ENCODE results near the gene PFN1.
A peak's percentile ranks its signal among the peaks of the same experiment; 100 is the strongest.

The PFN1 gene

DNA sequence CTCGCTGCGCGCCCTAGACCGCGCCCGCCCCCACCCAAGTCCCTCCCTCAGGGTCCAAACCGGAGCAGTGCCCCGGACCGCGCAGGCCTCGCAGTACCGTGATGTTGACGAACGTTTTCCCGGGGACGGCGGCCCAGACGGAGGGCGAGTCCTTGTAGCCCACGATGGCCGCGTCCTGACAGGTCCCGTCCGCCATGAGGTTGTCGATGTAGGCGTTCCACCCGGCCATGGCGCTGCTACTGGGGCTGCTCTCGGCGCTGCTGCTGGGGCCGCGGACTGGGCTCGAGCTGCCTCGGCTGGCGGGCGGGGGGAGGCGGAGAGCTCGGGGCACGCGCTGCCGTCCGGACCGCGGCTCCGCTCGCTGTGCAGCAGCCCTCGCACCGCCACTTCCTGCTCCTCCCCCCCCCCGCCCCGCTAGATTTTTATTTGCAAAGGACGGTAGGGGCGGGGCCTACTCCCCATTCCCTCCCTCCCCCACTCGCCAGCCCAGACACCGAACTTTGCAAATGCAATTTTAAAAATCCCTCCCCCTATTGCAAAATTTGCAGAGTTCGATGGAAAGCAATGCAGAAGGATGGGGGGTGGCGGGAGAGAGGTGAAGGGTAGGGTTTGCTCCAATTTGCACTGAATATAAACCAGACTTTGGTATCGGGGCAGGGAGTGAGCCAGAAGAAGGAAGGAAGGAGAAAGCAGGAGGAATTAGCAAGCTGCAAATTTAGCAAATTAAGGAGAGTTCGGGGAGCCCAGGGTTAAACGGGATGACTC is at the start of gene PFN1:
Gene PFN1 (minus strand): TSS at position 365 of the 765 bp plus-strand sequence. CDS start 136 bp downstream, at position 229.
- DNase-seq (ENCODE audit: low spot score) = peak; percentile 86

DNA sequence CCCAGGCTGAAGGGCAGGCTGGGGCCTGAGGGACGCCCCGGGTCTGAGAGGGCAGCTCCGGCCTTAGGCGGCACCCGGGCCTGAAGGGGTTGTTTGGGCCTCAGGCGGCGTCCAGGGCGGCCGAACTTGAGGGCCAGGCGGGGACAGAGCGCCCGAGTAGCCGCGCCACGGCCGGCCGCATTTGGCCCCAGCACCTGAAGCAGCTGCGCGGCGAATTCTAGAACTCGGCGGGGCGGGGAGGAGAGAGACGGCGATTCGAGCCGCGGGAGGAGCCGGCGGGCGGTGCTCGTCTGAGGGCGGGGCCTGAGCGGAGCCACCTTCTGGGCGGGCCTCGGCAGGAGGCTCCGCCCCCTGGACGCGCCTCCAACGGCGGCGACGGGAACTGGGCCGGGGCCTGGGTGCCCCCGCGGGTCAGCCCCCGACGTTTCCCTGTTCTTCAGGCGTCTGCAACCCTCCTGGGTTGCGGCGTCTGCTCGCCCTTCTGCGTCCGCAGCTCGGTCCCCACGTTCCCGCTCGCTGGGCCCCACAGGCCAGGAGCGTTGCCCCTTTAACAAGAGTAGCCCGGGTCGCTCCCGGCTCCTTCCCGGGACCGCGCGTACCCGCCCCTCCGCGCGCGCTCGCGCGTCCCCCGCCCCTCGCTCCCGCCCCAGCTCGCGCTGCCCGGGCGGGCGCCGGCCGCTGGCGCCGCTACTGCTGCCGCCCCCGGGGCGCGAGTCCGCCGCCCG is 49.1 kb upstream of the PFN1 start, which contains the start of the genes INCA1 and KIF1C:
Gene INCA1 (minus strand): TSS at position 221 of the 725 bp plus-strand sequence. CDS start 3,085 bp downstream, outside the sequence.
Gene KIF1C (plus strand): TSS at position 649 of the 725 bp plus-strand sequence. CDS start 2,297 bp downstream, outside the sequence.
- peak; percentile 90 for DNase-seq (ENCODE audit: low spot score)

DNA sequence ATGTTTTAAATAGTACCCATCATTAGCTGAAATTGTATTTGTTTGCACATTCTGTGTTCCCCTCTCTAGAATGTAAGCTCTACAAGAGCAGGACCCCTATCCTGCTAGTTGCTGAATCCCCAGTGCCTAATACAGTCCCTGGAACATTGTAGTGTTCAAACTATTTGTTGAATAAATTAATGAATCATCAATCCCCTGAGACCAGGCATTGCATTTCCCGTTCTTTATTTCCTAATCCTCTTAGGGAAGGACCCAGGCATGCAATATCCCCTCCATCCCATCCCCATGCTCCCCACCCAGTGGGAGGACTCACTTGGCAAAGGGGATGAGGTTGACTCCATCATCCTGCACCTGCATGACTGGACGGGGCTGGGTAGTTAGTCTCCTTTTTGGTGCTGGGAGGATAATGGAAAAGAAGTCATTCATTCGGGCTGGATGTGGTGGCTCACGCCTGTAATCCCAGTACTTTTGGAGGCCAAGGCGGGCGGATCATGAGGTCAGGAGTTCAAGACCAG is 45.8 kb upstream of the PFN1 start:
- no peak for DNase-seq (ENCODE audit: low spot score)

DNA sequence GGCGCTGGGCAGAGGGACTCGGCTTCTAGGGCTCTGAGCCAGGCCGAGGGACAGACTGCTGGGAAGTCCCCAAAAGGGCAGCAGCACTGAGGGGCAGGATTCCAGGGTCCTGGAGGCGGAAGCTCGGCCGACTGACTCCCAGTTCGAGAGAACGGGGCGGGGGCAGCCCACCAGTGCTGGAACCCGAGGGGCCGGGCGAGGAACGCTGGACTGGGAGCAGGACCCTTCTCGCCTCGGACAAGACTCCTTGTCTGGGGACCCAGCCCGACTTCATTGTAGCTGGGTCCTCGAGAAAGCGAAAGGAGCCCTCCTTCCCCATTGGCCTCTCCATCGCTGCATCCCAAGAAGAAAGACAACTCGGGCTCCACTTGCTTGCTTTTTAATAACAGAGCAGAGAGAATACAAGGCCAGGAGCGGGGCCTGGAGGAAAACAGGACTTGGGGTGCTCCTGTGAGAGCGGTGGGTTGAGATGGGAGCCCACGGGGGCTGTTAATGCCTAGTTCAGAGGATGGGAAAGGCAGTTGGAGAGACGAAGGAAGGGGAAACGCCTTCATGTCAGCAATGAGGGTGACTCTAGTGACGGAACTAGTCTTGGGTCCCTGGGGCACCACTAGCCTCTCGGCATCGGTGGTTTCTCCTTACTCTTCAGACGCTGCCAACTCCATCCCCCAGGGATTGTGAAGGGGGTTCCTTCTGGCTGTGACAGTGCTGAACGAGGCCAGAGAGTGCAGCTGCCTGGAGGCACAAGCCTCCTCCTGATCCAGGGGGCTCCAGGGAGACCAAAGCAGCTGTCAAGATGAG is 39.6 kb upstream of the PFN1 start:
- DNase-seq (ENCODE audit: low spot score) = no peak

DNA sequence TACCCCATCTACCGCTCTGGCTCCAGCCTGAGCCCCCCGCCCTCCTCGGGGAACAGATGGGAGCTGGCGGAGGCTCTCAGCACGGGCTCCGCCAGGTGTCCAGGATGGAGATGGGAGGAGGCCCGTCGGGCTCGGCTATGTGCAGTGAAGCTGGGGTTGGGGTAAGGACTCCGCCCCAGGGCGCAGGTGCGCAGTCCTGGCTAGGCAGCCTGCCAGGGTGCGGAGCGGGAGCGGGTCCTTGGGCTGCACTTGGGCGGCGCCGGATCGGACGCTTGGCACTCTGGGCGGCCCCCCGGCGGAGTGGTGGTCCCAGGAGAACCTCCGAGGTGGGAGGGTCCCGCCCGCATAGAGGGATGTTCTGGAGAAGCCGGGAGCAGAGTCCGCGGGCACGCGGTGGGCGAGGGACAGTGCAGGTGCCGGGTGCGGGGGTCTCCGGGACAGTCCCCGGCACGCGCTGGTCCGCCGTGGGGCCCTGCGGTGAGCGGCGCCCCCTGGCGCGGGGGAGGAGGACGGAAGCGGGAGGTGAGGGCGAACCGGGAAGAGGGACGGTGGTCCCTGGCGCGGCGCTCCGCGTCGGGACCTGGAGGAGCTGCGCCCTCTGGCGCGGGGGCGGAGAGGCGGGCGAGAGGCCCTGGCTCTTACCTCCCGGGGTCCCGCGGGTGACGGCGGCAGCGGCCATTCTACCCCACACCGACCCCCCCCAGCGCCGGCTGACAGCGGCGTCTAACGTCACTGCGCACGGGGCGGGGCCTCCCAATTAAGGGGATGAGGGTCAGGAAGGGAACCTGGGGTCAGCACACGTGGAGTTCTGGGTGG is 38.8 kb upstream of the PFN1 start, which contains the start of gene CAMTA2:
Gene CAMTA2 (minus strand): TSS at position 725 of the 816 bp plus-strand sequence. CDS start 1,453 bp downstream, outside the sequence.
- DNase-seq (ENCODE audit: low spot score) = peak; percentile 81

DNA sequence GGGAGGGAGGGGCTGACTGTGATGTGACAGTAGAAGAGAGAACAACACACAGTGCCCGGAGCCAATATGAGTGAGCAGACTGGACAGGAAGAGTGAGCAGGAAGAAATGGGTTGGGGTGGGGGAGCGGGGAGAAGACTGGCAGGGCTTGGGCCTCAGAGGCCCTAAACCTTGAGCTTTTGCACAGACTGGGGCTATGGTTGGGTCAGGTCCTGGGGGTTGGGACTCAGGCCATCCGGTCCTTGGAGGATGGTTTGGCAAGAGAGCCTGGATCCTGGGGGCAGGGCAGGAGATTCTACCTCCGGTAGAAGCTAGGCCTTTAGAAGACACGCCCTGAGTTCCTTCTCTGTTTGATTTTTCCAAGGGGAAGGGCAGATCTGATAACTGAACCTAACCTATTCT is 38.1 kb upstream of the PFN1 start:
- no peak for DNase-seq (ENCODE audit: low spot score)

DNA sequence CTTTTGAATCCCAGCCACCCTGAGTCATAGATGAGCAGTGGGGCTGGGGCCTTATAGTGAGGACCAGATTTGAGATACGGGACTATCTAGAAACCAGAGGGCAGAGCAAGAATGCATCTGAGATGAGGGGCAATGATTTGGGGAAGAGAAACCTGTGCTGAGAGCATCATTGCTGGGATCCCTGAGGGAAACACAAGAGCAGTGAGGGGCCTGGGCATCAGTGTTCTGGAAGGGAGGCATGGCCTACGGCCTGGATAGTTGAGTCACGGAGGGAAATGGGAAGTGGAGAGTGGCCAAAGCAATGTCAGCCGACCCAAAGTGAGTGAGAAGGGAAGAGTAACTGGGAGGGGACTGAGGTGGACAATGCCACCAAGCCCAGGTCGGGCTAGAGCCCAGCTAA is 34.0 kb upstream of the PFN1 start:
- no peak for DNase-seq (ENCODE audit: low spot score)

DNA sequence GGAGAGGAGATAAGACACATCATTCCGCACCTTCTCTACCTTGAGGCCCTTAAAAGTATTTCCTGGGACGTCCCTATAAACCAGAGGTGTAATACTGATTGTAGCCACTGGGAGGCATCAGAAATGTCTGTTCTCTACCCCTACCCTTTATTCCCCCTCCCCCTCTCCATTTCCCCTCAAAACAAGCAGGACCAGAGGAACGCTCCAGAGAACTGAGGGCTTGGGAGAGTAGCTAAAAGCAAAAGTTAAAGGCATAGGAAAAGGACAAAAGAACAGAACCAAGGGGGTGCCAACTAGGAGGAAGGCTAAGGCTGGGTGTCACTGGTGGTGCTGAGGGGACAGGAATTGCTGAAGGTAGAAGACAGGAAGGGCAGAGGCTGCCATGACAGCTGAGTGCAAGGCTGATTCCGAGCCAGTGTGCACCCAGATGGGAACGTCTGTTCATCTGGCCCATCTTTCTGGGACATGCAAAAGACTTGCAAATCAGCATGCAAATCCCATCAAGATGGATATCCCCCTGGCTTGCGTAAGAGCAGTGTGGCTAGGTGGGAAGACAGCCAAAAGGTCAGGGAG is 32.4 kb upstream of the PFN1 start:
- DNase-seq (ENCODE audit: low spot score) = peak; percentile 43

DNA sequence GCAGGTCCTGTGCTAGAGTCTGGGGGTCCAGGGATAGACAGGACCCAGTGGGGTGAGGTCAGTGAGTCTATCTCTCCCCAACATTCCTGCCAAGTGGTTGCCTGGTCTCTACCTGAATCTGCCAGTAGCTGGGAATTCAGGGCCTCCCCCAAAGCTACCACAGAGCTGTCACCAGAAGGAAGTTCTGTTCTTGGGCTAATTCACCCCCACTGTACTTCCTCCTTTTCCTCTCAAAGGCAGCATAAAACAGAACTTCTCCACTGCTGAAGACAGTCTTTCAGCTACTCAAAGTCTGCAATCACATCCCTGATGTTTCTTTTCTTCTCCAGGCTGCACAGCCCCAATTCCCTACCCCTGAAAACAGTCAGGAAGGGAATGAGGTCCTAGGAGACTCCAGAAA is 30.4 kb upstream of the PFN1 start:
- peak; percentile 62 for DNase-seq (ENCODE audit: low spot score)

DNA sequence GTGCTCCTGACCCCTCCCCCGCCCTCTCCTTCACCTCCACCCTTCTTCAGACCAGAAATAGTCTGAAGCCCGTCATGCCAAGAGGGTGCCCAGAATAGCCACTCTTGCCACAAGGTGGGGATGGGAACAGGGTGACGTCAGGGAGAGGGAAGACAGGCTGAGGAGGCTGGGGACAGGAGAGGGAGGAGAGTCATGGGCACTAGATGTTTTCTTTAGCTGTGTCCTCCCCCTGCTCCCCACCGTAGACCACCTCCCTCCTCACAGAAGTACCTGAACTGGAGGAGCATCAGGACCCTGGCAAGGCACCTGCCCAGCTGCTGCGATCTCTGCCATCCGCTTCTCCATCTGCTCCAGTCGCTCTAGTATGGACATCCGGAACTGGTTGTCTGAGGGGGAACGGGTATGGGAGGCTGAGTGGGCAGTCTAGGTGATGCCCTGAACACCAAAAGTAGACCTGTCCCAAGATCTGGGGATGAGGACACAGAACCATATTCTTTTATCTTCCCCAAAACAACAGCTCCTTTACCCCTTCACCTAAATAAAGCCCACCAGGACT is 25.9 kb upstream of the PFN1 start:
- no peak for DNase-seq (ENCODE audit: low spot score)

DNA sequence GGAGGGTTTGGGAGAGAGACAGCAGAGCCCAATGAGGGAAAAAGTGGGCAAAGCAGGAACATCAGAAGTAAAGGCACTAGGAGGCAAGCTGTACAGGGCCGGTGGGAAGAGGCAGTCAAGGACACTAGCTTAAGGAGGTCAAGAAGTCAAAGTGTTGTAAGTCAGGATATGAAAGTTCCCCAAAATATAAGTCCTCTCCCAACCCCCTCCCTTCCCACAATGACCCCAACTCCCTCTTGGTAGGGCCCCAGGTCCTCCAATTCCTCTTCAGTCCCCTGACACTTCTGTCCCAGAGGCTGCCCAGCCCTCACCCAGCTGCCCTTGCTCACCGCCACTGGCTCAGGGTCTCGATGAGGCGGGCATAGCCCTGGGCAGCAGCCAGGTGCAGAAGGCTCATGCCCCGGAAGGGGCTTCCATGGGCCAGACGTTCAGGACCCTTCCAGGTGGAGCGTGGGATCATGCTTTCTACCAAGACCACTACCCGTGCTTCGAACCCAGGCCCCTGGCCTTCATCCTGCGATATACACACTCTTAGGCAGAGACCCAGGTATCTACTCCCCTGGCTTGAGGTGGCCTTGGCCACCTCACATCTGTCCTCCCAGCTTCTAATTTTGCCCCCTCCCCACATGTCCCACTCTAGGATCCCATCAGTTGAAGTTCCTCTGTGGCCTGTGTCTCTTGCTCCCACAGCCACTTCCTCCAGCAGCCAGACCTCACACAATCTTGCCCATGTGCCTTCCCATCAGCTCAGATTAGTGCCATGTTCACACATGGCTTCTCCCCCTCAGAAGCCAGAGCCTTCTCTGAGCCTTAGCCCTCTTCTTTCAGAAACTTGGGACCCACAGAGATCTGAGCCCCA is 25.2 kb upstream of the PFN1 start:
- DNase-seq (ENCODE audit: low spot score) = no peak

DNA sequence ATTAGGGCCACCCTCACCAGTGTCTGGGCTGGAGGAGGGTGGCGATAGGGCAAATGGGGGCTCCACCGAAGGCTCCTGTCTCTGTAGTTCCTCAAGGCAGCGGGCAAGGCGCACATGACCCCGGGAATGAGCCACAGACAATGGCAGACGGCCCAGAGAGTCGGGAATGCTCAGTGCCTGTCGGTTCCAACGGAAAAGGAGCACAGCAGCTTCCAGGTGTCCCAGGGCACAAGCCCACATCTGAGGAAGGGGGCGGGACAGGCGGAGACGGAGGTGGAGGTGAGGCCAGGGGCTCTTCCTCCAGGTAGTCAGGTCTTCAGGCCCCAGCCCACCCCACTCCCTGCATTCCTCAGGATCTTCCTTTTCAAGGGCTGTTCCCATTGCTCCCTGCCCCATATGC is 24.4 kb upstream of the PFN1 start:
- no peak for DNase-seq (ENCODE audit: low spot score)

DNA sequence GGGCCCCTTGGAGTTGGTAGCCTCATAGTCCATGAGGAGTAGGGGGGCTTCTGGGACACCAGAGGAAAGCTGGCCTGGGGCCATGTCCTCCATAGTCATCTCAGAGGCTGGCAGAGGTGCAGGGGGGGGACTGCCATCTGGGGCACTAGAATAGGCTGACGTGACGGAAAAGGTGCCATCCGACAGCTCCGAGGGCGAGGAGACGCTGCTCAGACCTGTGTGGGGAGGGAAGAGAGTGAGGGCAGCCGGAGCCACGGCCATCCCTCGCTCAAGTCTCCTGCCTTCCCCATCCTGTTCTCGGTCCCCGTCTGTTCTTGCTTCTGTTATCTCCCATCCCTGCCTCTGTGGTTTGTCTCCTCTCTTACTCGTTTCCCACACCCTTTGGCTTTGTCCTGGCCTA is 24.0 kb upstream of the PFN1 start:
- no peak for DNase-seq (ENCODE audit: low spot score)

DNA sequence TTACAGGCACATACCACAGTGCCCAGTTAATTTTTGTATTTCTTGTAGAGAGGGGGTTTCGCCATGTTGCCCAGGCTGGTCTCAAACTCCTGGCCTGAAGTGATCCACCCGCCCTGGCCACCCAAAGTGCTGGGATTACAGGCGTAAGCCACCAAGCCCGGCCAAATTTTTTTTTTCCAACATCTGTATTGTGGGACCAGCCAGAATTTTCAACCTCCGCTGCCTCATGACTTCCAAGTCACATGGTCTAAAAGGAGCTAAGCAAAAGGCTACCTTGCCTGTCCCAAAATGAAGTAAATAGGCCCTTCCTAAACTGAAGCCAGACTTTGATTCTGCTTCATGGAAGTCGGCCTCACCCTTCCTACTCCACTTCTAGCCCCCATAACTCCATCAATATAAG is 23.5 kb upstream of the PFN1 start:
- no peak for DNase-seq (ENCODE audit: low spot score)

DNA sequence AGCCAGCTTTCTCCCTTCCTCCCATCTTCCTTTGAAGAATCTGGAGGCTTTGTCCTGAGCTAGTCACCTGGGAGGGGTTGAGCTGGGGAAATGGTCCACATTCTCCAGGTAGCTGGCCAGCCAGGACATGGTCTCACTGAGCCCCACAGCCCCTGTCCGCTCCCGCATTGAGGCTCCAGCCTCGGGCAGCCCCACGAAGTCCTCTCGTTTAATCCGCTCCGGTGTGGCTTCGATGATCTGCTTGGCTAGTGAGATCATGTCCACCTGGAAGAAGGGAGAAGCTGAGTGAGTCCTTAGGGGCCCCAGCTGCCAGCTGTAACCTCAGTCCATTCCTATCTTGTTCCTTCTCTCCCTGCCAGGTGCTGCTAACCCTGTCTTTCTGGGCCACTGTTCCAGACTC is 21.9 kb upstream of the PFN1 start:
- no peak for DNase-seq (ENCODE audit: low spot score)

DNA sequence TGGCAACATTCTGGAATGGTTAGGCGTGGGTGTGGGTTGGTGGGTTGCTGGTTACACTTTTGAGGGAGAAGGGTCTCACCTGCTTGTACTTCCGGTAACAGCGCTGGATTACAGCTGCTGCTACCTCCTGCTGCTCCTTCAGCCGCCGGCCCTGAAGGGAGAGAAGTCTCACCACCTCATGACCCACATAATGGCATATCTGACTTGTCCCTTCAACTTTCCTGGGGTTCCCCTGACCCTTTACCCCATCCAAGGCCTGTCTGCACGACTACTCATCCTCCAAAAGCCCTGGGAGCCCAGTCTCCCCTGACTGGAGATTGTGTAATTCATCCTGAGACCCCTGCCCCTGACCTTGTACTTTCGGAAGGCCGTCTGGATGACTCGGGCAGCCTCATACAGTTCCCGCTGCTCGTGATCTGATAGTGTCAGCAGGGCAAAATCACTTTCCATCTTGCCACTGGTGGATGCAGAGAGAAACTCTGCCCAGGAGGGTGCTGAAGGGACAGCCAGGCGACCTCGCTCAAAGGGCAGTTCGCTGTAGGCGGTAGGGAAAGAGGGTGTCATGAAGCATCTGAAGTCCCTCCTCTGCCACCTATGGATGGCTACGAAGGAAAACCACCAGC is 21.3 kb upstream of the PFN1 start:
- no peak for DNase-seq (ENCODE audit: low spot score)

DNA sequence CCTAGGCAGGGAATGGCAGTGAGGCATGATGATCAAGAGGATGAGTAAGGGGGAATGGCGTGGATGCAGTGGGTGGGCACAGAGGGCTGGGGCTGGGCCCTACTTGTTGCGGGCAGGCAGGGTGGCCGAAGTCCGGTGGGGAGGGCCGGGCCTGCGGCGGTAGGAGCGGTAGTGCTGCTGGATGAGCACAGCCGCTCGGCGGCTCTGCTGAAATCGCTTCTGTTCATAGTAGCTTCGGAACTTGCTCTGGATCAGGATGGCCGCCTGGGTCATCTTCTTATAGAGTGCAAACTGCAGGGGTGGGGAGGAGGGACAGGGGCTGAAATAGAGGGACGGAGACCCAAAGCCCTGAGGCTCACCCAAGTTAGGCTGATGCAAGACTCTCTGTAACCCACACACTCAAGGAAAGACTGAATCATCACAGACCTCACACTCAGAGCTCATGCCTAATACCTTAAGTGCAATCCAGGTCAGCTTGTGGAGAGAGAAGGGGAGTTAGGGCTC is 20.8 kb upstream of the PFN1 start:
- no peak for DNase-seq (ENCODE audit: low spot score)

DNA sequence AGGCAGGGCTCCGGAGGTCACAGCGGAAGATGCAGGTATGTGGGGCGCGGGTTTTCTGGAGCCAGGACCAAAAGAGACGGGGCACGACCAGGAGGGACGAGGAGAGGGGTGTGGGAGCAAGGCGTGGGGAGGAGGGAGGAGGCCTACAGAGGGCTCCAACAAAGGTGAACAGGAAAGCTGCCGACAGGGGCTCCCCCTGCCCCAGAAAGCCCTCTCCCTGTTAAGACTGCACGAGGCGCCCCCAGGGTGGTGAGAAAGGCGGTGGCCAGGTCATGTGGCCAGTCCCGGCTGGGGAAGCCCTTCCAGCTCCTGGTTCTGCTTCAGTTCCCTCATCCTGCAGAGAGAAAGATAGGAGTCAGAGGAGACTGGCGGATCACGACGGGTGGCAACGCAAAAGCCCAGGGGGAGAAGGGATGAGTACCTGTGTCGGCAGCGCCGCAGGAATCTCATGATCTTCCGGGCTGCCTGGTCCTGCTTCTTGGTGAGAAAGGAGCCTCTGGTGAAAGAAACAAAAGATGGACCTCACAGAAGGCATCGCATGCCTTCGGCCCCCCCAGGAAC is 20.2 kb upstream of the PFN1 start:
- no peak for DNase-seq (ENCODE audit: low spot score)

Measured in pons (tissue), 1 donor.